Spleen (tissue), 13 donors: ENCODE measurements around the gene GRIN3A. TPM values are rescaled to one million over a fixed set of nuclear protein-coding genes. Genes with fewer than 3 reads are reported as not detected.
A peak's percentile ranks its signal among the peaks of the same experiment; 100 is the strongest.

Experiments used
- DNase-seq: peaks from one replicate; pipeline ENCODE4 v3.0.0-alpha.2; 2020
- H3K27ac ChIP-seq, 8 donors: fragments of 200-600 bp; sonication (generic) in 7 of 8; 1 replicate in 4 of 8; 2 replicates in 4 of 8; pipeline versions ENCODE4 v1.5.0 to v1.8.0; 2016 to 2021; ENCODE audit warnings: inconsistent platforms in 4 of 8, mild to moderate bottlenecking in 4 of 8, moderate library complexity in 1 of 8
- H3K27me3 ChIP-seq, 7 donors: fragments of 200-600 bp; sonication (generic) in 6 of 7; replicated peaks in 1 of 7; 1 replicate in 4 of 7; 2 replicates in 3 of 7; pipeline versions ENCODE4 v1.5.0 to v1.8.0; 2016 to 2021; ENCODE audit warnings: inconsistent platforms in 3 of 7, mild to moderate bottlenecking in 1 of 7
- H3K36me3 ChIP-seq, 6 donors: fragments of 200-600 bp; sonication (generic) in 5 of 6; 1 replicate in 4 of 6; 2 replicates in 2 of 6; pipeline versions ENCODE4 v1.5.0 to v1.8.0; 2016 to 2021; ENCODE audit warnings: inconsistent platforms in 2 of 6
- H3K4me1 ChIP-seq, 6 donors: fragments of 200-600 bp; sonication (generic) in 5 of 6; 1 replicate in 3 of 6; 2 replicates in 3 of 6; pipeline versions ENCODE4 v1.5.0 to v1.8.0; 2016 to 2021; ENCODE audit warnings: inconsistent platforms in 3 of 6
- H3K4me3 ChIP-seq, 8 donors: fragments of 200-600 bp; sonication (generic) in 7 of 8; 1 replicate in 4 of 8; 2 replicates in 4 of 8; pipeline versions ENCODE4 v1.5.0 to v1.8.0; 2016 to 2021; ENCODE audit warnings: inconsistent platforms in 4 of 8, mild to moderate bottlenecking in 4 of 8, moderate library complexity in 2 of 8
- H3K9me3 ChIP-seq, 8 donors: fragments of 200-600 bp; sonication (generic) in 7 of 8; 1 replicate in 4 of 8; 2 replicates in 4 of 8; pipeline versions ENCODE4 v1.5.0 to v1.8.0; 2016 to 2021; ENCODE audit warnings: inconsistent platforms in 4 of 8
- POLR2A ChIP-seq, 3 donors: fragments of 450-650 bp; IDR thresholded peaks; one replicate each; pipeline ENCODE4 v1.5.1; 2017; ENCODE audit warnings: antibody characterized with exemption in 3 of 3, mild to moderate bottlenecking in 1 of 3
- POLR2AphosphoS5 ChIP-seq, 3 donors: sonication (generic); formaldehyde crosslinking; IDR thresholded peaks; one replicate each; pipeline ENCODE4 v1.5.1; 2017; ENCODE audit warnings: antibody characterized with exemption in 3 of 3
- WGBS, 5 donors: extraction: QIAGEN DNeasy Blood & Tissue Kit in 3 of 5; methylation state at CpG; one replicate each; pipeline versions ENCODE4 v1.1.5 to v1.1.7; 2013 to 2018; 5-methylcytosine and 5-hydroxymethylcytosine counted together
- intact Hi-C: fragments of 100-400 bp; cut with DNase I; formaldehyde crosslinking; loops from one replicate; pipeline ENCODE4 v1.15.0; 2023; ENCODE audit warnings: low total_unique reads
- long read RNA-seq, 2 donors: transcript quantifications; one replicate each; lab custom pipeline, GENCODE V29; 2026
- polyA plus RNA-seq, 3 donors: library from polyadenylated mRNA; stranded (reverse); fragments of 200-250 nt; gene quantifications; one replicate each; pipeline ENCODE4 v1.2.1, GENCODE V29; 2013
- total RNA-seq, 7 donors: library from RNA; depleted of rRNA in 3 of 7; stranded (reverse); fragments of >200 nt in 3 of 7; fragmentation: NEBNext Ultra II Directional in 4 of 7; extraction: Animal tissue kit (Norgen Biotek cat#: 25700) in 4 of 7; gene quantifications; one replicate each; pipeline versions ENCODE4 v1.1.0 to v1.2.1, GENCODE V29; 2016 to 2021
- TF ChIP-seq, protein P1 (sequence below), 11 experiments: fragments of 200-600 bp in 7 of 11; fragments of 450-650 bp in 4 of 11; sonication (generic) in 4 of 11; IDR thresholded peaks in 8 of 11; conservative IDR thresholded peaks in 3 of 11; 1 replicate in 7 of 11; 2 replicates in 4 of 11; pipeline versions ENCODE4 v1.4.0 to v1.8.0; 2016 to 2021; ENCODE audit warnings: antibody characterized with exemption in 11 of 11, inconsistent platforms in 4 of 11, mild to moderate bottlenecking in 1 of 11
- donor health status: healthy with polysubstance abuse.
- donor health status: DM: no; HTN: no; CAD: no; lungs with moderate emphysema.
- donor health status: DM: no; HTN: no; CAD: no.
- donor health status: Bipolar disorder and iron deficiency.
- donor health status: healthy.
- donor health status: DM: no; HTN: no; CAD: no.
- donor health status: DM: yes; HTN: yes; CAD: no.

Gene GRIN3A
- total RNA-seq (1 to 10 TPM in 2 of 7 donors, under 1 TPM in 5; 0.68 to 1.6 (median 0.79) TPM), polyA plus RNA-seq (under 1 TPM; 0.07 to 0.19 (median 0.11) TPM)
- long read RNA-seq, donor 1, partial matches to known transcripts = 5 of 5 reads
- long read RNA-seq, donor 1, other reads (novel, unspliced or antisense) = 0 of 5 reads
- long read RNA-seq, donor 2 = 0 reads

DNA sequence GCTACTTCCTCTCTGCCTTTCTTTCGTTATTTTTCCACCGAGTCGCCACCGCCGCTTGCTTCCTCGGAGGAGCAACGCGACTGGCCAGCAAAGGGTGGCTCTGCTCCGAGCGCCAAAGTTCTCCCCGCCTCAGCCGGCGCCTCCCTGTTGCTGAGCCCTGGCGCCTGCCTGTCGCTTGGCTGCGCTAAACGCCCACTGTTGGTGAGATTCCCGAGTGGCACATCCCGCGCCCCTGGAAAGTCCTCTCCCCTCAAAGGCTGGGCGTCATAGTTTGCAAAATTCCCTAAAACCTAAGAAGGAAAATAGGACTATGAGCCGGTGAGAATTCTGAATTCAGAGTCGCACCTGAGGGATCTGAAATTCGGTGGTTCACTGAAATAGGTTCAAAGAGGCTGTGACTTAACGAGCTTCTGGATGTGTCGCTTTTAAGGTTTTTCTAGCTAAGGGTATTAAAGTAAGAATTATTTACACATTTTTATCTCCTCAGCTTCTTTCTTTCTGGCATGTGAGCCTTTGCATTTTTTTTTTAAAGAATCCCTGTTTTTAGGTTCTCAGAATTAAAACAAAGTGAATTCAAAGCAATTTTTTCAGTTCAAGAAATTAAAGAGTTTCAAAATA is at the start of gene GRIN3A:
TSS of gene GRIN3A (minus strand) at position 82 of the 618 bp plus-strand sequence. CDS start 668 bp downstream, outside the sequence.
- Histone ChIP-seq H3K27ac (no peak within 1 kb of the TSS), H3K4me1 (peaks cover 0 to 21% (median 13%) of the 10 kb centered on the region in 6 donors), H3K9me3 (no peaks in the 10 kb centered on the region), H3K36me3 (no peaks in the 10 kb centered on the region), H3K4me3 (peak within 1 kb of the TSS in 7 of 8 donors; percentile 25 to 62 (median 32)), H3K27me3 (peaks cover 0 to 63% (median 45%) of the 10 kb centered on the region in 7 donors)
- intact Hi-C loops = no loop called here
- WGBS, 5 donors = 1 to 4% (median 3%) methylated on average over 25 to 26 of the region's 26 CpGs
- TF ChIP-seq POLR2AphosphoS5 (IDR thresholded peaks at IDR 0.05) (no peak), POLR2A (IDR thresholded peaks at IDR 0.05) (no peak)
- TF ChIP-seq, protein P1, sequence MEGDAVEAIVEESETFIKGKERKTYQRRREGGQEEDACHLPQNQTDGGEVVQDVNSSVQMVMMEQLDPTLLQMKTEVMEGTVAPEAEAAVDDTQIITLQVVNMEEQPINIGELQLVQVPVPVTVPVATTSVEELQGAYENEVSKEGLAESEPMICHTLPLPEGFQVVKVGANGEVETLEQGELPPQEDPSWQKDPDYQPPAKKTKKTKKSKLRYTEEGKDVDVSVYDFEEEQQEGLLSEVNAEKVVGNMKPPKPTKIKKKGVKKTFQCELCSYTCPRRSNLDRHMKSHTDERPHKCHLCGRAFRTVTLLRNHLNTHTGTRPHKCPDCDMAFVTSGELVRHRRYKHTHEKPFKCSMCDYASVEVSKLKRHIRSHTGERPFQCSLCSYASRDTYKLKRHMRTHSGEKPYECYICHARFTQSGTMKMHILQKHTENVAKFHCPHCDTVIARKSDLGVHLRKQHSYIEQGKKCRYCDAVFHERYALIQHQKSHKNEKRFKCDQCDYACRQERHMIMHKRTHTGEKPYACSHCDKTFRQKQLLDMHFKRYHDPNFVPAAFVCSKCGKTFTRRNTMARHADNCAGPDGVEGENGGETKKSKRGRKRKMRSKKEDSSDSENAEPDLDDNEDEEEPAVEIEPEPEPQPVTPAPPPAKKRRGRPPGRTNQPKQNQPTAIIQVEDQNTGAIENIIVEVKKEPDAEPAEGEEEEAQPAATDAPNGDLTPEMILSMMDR (IDR thresholded peaks at IDR 0.05 in 8 of 11, conservative IDR thresholded peaks at IDR 0.05 in 3 of 11) = no peak
- DNase-seq = no peak

DNA sequence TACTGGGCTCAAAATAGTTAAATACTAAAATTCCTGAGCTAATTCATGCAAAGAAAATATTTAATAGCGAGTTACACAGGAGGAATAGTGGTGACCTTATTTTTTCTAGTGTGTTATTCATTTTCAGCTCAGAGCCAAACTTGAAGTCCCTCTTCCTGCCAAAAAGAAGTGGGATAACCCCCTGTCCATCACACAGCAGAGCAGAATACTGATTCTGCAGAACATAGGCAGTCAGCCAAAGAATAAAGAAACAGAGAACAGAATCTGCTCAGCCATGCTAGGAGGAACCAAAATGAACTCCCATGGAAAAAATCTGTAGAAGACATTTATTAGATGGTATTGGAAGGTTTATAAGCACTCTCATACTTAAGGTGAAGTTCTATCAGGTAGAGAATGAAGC is 49.4 kb upstream of the GRIN3A start:
- WGBS, 5 donors = 24 to 60% (median 50%) methylated on average over 1 of the region's 1 CpG
- Histone ChIP-seq H3K9me3 (no peaks in the 10 kb centered on the region), H3K4me1 (no peaks in the 10 kb centered on the region), H3K4me3 (no peak overlapping the region), H3K27me3 (no peaks in the 10 kb centered on the region), H3K27ac (no peak overlapping the region), H3K36me3 (no peaks in the 10 kb centered on the region)
- TF ChIP-seq, protein P1 (IDR thresholded peaks at IDR 0.05 in 8 of 11, conservative IDR thresholded peaks at IDR 0.05 in 3 of 11) = no peak
- TF ChIP-seq POLR2AphosphoS5 (IDR thresholded peaks at IDR 0.05) (no peak), POLR2A (IDR thresholded peaks at IDR 0.05) (no peak)
- intact Hi-C loops = no loop called here
- no peak for DNase-seq

DNA sequence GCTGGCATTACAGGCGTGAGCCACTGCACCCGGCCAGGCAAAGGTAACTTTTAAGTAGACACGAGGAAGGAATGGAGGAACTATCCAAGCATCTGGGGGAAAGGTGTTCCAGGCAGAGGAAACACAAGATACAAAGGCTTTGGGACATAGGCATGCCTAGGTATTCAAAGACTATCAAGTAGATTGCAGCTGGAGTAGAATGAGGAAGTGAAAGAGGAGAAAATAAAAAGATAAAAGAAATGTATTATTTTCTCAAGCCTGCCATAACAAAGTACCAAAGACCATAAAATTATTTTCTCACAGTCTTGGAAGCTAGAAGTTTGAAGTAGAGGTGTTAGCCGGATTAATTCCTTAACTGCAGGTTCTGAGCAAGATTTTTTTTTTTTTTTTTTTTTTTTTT is 39.9 kb upstream of the GRIN3A start:
- no peak overlapping the region for H3K4me3 ChIP-seq
- no peaks in the 10 kb centered on the region for H3K36me3 ChIP-seq
- no peak overlapping the region for H3K27ac ChIP-seq
- intact Hi-C loops = no loop called here
- H3K27me3 ChIP-seq = no peaks in the 10 kb centered on the region
- no peak for DNase-seq
- TF ChIP-seq POLR2AphosphoS5 (IDR thresholded peaks at IDR 0.05) = no peak
- TF ChIP-seq, protein P1 (IDR thresholded peaks at IDR 0.05 in 8 of 11, conservative IDR thresholded peaks at IDR 0.05 in 3 of 11) = no peak
- no peaks in the 10 kb centered on the region for H3K4me1 ChIP-seq
- 77 to 91% (median 82%) methylated on average over 4 of the region's 4 CpGs for WGBS, 5 donors
- H3K9me3 ChIP-seq = no peaks in the 10 kb centered on the region

DNA sequence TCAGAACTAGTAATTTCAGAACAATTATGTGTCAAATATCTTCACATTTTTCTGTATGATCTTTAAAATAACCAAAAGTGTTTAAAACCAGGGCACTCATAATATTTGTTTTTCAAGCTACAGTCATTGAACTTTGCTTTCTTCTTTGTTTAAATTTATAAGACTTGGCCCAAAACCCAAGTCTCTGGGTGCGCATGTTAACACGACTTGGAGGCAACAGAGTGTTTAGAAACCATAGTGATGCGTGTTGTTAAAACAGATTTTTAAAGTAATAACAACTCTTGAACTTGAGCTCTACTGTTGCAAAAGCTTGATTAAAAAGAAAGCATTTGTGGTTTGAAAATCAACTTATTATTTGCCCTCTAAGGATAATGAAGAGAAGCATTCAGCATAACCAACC is 26.0 kb upstream of the GRIN3A start:
- TF ChIP-seq, protein P1 (IDR thresholded peaks at IDR 0.05 in 8 of 11, conservative IDR thresholded peaks at IDR 0.05 in 3 of 11) = no peak
- TF ChIP-seq POLR2AphosphoS5 (IDR thresholded peaks at IDR 0.05) (no peak), POLR2A (IDR thresholded peaks at IDR 0.05) (no peak)
- Histone ChIP-seq H3K4me1 (no peaks in the 10 kb centered on the region), H3K27ac (no peak overlapping the region), H3K4me3 (no peak overlapping the region), H3K36me3 (no peaks in the 10 kb centered on the region), H3K27me3 (no peaks in the 10 kb centered on the region), H3K9me3 (no peaks in the 10 kb centered on the region)
- 72 to 97% (median 80%) methylated on average over 3 of the region's 3 CpGs for WGBS, 5 donors
- DNase-seq = no peak
- intact Hi-C loops = no loop called here
